ENCODE data around the gene MRPL52. TPM values are rescaled to one million over a fixed set of nuclear protein-coding genes. Genes with fewer than 3 reads are reported as not detected.

MRPL52 gene
- total and polyA plus RNA-seq, 2 of the 13 experiments (the other 11 are each of a cell fraction or from before 2014, with no cell fraction given) = 118 to 329 TPM

DNA sequence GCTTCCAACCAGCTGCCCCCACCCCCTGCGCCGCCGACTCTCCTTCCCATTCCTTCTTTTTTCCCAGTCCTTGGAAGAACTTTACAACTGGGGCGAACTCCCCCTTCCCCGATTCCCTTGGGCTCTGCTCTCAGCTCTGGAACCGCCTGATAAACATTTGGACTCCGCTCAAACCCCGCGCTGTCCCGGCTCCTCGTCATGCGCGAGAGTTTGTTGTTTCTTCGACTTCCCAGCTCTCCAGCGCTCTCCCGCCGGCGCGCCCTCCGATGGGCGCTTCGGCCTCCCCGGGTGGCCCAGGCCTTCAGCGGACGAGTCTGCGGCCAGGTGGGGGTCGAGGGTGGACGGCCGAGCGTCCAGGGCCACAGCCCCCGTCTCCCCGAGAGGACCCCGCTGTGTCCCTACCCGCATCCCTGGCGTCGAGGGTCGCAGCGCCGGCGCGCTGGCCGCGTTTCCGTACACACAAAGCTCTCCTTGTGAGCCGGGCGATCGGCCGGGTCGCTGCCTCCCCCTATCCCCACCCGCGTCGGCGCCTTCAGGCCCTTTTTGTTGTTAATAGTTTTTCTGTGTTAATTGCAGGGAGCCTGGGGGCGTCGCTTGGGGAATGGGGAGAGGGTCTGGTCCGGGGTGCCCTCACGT, 7.5 kb downstream of the MRPL52 start (continued):
- TF ChIP-seq, protein P1, sequence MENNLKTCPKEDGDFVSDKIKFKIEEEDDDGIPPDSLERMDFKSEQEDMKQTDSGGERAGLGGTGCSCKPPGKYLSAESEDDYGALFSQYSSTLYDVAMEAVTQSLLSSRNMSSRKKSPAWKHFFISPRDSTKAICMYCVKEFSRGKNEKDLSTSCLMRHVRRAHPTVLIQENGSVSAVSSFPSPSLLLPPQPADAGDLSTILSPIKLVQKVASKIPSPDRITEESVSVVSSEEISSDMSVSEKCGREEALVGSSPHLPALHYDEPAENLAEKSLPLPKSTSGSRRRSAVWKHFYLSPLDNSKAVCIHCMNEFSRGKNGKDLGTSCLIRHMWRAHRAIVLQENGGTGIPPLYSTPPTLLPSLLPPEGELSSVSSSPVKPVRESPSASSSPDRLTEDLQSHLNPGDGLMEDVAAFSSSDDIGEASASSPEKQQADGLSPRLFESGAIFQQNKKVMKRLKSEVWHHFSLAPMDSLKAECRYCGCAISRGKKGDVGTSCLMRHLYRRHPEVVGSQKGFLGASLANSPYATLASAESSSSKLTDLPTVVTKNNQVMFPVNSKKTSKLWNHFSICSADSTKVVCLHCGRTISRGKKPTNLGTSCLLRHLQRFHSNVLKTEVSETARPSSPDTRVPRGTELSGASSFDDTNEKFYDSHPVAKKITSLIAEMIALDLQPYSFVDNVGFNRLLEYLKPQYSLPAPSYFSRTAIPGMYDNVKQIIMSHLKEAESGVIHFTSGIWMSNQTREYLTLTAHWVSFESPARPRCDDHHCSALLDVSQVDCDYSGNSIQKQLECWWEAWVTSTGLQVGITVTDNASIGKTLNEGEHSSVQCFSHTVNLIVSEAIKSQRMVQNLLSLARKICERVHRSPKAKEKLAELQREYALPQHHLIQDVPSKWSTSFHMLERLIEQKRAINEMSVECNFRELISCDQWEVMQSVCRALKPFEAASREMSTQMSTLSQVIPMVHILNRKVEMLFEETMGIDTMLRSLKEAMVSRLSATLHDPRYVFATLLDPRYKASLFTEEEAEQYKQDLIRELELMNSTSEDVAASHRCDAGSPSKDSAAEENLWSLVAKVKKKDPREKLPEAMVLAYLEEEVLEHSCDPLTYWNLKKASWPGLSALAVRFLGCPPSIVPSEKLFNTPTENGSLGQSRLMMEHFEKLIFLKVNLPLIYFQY (CRISPR knock-in tag; IDR thresholded peaks at IDR 0.05; ENCODE audit: borderline replicate concordance) = peak; percentile 31; the same call in 1 of the 2 replicates
- TF ChIP-seq ZNF615 (CRISPR knock-in tag; IDR thresholded peaks at IDR 0.05; ENCODE audit: borderline replicate concordance) (no peak), ZNF224 (CRISPR knock-in tag; IDR thresholded peaks at IDR 0.05) (peak; percentile 93), CHCHD3 (CRISPR knock-in tag; IDR thresholded peaks at IDR 0.05) (peak; percentile 97), ZNF546 (CRISPR knock-in tag; conservative IDR thresholded peaks at IDR 0.05) (0 out of 2 replicates have a peak, but pooled peaks have one; percentile 36), KAT8 (CRISPR knock-in tag; IDR thresholded peaks at IDR 0.05) (peak; percentile 78), HOXA3 (CRISPR knock-in tag; IDR thresholded peaks at IDR 0.05) (peak; percentile 67), NFATC3 (CRISPR knock-in tag; IDR thresholded peaks at IDR 0.05) (peak; percentile 82; the same call in 1 of the 2 replicates), STAT5B (CRISPR knock-in tag; IDR thresholded peaks at IDR 0.05) (peak; percentile 59; the same call in 1 of the 2 replicates), CCDC6 (CRISPR knock-in tag; IDR thresholded peaks at IDR 0.05) (no peak; the same call in 1 of the 2 replicates), CBX5 (CRISPR knock-in tag; IDR thresholded peaks at IDR 0.05; ENCODE audit: borderline replicate concordance) (0 out of 2 replicates have a peak, but pooled peaks have one; percentile 62), ZZZ3 (CRISPR knock-in tag; IDR thresholded peaks at IDR 0.05; ENCODE audit: borderline replicate concordance) (0 out of 2 replicates have a peak, but pooled peaks have one; percentile 62), ZNF550 (CRISPR knock-in tag; IDR thresholded peaks at IDR 0.05; ENCODE audit: borderline replicate concordance) (no peak), JUNB (CRISPR knock-in tag; IDR thresholded peaks at IDR 0.05; ENCODE audit: borderline replicate concordance) (no peak), RORA (CRISPR knock-in tag; IDR thresholded peaks at IDR 0.05) (no peak), HMGA1 (CRISPR knock-in tag; conservative IDR thresholded peaks at IDR 0.05) (no peak), ZFY (CRISPR knock-in tag; IDR thresholded peaks at IDR 0.05) (peak; percentile 81), MED8 (CRISPR knock-in tag; IDR thresholded peaks at IDR 0.05; ENCODE audit: insufficient replicate concordance) (no peak), ZNF713 (CRISPR knock-in tag; IDR thresholded peaks at IDR 0.05) (no peak), ZNF652 (CRISPR knock-in tag; IDR thresholded peaks at IDR 0.05; ENCODE audit: borderline replicate concordance, low read depth) (no peak), WIZ (CRISPR knock-in tag; IDR thresholded peaks at IDR 0.05) (no peak), FOXJ3 (CRISPR knock-in tag; IDR thresholded peaks at IDR 0.05; ENCODE audit: borderline replicate concordance) (no peak)
- TF ChIP-seq, protein P2, sequence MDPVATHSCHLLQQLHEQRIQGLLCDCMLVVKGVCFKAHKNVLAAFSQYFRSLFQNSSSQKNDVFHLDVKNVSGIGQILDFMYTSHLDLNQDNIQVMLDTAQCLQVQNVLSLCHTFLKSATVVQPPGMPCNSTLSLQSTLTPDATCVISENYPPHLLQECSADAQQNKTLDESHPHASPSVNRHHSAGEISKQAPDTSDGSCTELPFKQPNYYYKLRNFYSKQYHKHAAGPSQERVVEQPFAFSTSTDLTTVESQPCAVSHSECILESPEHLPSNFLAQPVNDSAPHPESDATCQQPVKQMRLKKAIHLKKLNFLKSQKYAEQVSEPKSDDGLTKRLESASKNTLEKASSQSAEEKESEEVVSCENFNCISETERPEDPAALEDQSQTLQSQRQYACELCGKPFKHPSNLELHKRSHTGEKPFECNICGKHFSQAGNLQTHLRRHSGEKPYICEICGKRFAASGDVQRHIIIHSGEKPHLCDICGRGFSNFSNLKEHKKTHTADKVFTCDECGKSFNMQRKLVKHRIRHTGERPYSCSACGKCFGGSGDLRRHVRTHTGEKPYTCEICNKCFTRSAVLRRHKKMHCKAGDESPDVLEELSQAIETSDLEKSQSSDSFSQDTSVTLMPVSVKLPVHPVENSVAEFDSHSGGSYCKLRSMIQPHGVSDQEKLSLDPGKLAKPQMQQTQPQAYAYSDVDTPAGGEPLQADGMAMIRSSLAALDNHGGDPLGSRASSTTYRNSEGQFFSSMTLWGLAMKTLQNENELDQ (CRISPR knock-in tag; IDR thresholded peaks at IDR 0.05; ENCODE audit: borderline replicate concordance) = peak; percentile 69; the same call in 1 of the 2 replicates
- TF ChIP-seq, protein P3, sequence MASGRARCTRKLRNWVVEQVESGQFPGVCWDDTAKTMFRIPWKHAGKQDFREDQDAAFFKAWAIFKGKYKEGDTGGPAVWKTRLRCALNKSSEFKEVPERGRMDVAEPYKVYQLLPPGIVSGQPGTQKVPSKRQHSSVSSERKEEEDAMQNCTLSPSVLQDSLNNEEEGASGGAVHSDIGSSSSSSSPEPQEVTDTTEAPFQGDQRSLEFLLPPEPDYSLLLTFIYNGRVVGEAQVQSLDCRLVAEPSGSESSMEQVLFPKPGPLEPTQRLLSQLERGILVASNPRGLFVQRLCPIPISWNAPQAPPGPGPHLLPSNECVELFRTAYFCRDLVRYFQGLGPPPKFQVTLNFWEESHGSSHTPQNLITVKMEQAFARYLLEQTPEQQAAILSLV (CRISPR knock-in tag; IDR thresholded peaks at IDR 0.05; ENCODE audit: borderline replicate concordance) = peak; percentile 91

Data from HepG2 (cell line).